NCI-H1694 (cell line): ENCODE results near the gene ZNF285.
"Not testable (repeated sequence)": the region's sequence is repeated elsewhere in the genome, so short reads cannot be mapped to it uniquely, and the experiment has no call there.

Experiments
- DNase-seq: peaks from one replicate; lab custom pipeline; 2025; lab: John Stamatoyannopoulos, UW

Gene ZNF285

GRCh38 chr19:44401139-44402115 is at the start of gene ZNF285:
Gene ZNF285 (minus strand): TSS chr19:44401608. CDS start chr19:44397213, 4,395 bp downstream.
- no peak for DNase-seq

GRCh38 chr19:44447916-44448674 is 46.7 kb upstream of the ZNF285 start, which contains the start of gene ZNF229:
Gene ZNF229 (minus strand): TSS chr19:44448472. CDS start chr19:44442847, 5,625 bp downstream.
- peak; percentile 29 for DNase-seq

- DNase-seq, result no peak
Measured at GRCh38 chr19:44438441-44438840, 37.0 kb upstream of the ZNF285 start.

- DNase-seq, result no peak
Measured at GRCh38 chr19:44435441-44435840, 34.0 kb upstream of the ZNF285 start.

- no peak for DNase-seq
Measured at GRCh38 chr19:44430956-44431355, 29.5 kb upstream of the ZNF285 start.

- DNase-seq, result not testable (repeated sequence)
Measured at GRCh38 chr19:44415553-44415952, 14.1 kb upstream of the ZNF285 start.

GRCh38 chr19:44389268-44389667 is 12.1 kb downstream of the ZNF285 start:
- DNase-seq, result not testable (repeated sequence)

- DNase-seq, result no peak
Measured at GRCh38 chr19:44374789-44375188, 26.6 kb downstream of the ZNF285 start.

GRCh38 chr19:44371815-44372480 is 29.5 kb downstream of the ZNF285 start:
- no peak for DNase-seq

GRCh38 chr19:44367024-44367423 is 34.4 kb downstream of the ZNF285 start:
- no peak for DNase-seq

- peak; percentile 96 for DNase-seq
Measured at GRCh38 chr19:44356383-44357111, 44.9 kb downstream of the ZNF285 start, which contains the start of gene ZNF112. Gene ZNF112 (minus strand): TSS chr19:44356680. CDS start chr19:44340539, 16,141 bp downstream.

GRCh38 chr19:44346556-44346955 is 54.9 kb downstream of the ZNF285 start:
- DNase-seq, result no peak

- DNase-seq, result peak; percentile 3
Measured at GRCh38 chr19:44345959-44346358, 55.4 kb downstream of the ZNF285 start.

- no peak for DNase-seq
Measured at GRCh38 chr19:44344255-44344654, 57.2 kb downstream of the ZNF285 start.

- no peak for DNase-seq
Measured at GRCh38 chr19:44341794-44342193, 59.6 kb downstream of the ZNF285 start.

- not testable (repeated sequence) for DNase-seq
Measured at GRCh38 chr19:44334639-44335038, 66.8 kb downstream of the ZNF285 start.
